Neuronal stem cell (in vitro differentiated cells): ENCODE measurements around the gene COCH.

ENCODE experiments used
- DNase-seq: peaks from one replicate; pipeline ENCODE4 v3.0.0-alpha.2; 2013; ENCODE audit warnings: low spot score
- H2AFZ ChIP-seq: one replicate; pipeline ENCODE4 v1.6.1; 2013; ENCODE audit warnings: mild to moderate bottlenecking, low read length, inconsistent platforms
- H2AK5ac ChIP-seq: 2 replicates; pipeline ENCODE4 v1.6.1; 2013; ENCODE audit warnings: low read depth, mild to moderate bottlenecking, inconsistent platforms, low read length, moderate library complexity, mixed read lengths
- H2BK120ac ChIP-seq: 2 replicates; pipeline ENCODE4 v1.6.1; 2013; ENCODE audit warnings: low read depth, mild to moderate bottlenecking, inconsistent platforms, low read length, moderate library complexity, mixed read lengths
- H2BK12ac ChIP-seq: one replicate; pipeline ENCODE4 v1.6.1; 2013; ENCODE audit warnings: low read length, inconsistent platforms
- H2BK15ac ChIP-seq: 2 replicates; pipeline ENCODE4 v1.6.1; 2013; ENCODE audit warnings: mild to moderate bottlenecking, low read length, inconsistent platforms, mixed read lengths
- H2BK5ac ChIP-seq: one replicate; pipeline ENCODE4 v1.6.1; 2013; ENCODE audit warnings: inconsistent platforms, mild to moderate bottlenecking, low read length, moderate library complexity
- H3K14ac ChIP-seq: one replicate; pipeline ENCODE4 v1.6.1; 2013; ENCODE audit warnings: low read length, inconsistent platforms
- H3K18ac ChIP-seq: 2 replicates; pipeline ENCODE4 v1.6.1; 2013; ENCODE audit warnings: low read length, inconsistent platforms
- H3K23ac ChIP-seq: 2 replicates; pipeline ENCODE4 v1.6.1; 2013; ENCODE audit warnings: low read depth, mild to moderate bottlenecking, mixed read lengths, low read length, inconsistent platforms; ENCODE audit not compliant: poor library complexity
- H3K27ac ChIP-seq: replicated peaks from 3 replicates; pipeline ENCODE4 v1.5.1; 2013; ENCODE audit warnings: low read length, inconsistent platforms
- H3K27me3 ChIP-seq, 3 experiments: 2 replicates each; pipeline ENCODE4 v1.6.1; 2013; ENCODE audit warnings: low read length in 3 of 3, mild to moderate bottlenecking in 2 of 3, inconsistent platforms in 1 of 3, low read depth in 1 of 3, mixed read lengths in 1 of 3, moderate library complexity in 1 of 3; ENCODE audit not compliant: control insufficient read depth in 3 of 3, insufficient read depth in 3 of 3
- H3K36me3 ChIP-seq, 2 donors: replicated peaks in 1 of 2; 2 replicates each; pipeline ENCODE4 v1.6.1; 2013; ENCODE audit warnings: low read length in 2 of 2; ENCODE audit not compliant: control insufficient read depth in 2 of 2, insufficient read depth in 2 of 2
- H3K4ac ChIP-seq: 2 replicates; pipeline ENCODE4 v1.6.1; 2013; ENCODE audit warnings: inconsistent platforms, mild to moderate bottlenecking, low read length, moderate library complexity
- H3K4me1 ChIP-seq, 2 donors: 1 replicate in 1 of 2; 2 replicates in 1 of 2; pipeline ENCODE4 v1.6.1; 2013; ENCODE audit warnings: low read length in 2 of 2, low read depth in 1 of 2; ENCODE audit not compliant: control insufficient read depth in 2 of 2, insufficient read depth in 1 of 2
- H3K4me2 ChIP-seq: one replicate; pipeline ENCODE4 v1.6.1; 2013; ENCODE audit warnings: mild to moderate bottlenecking, low read length, inconsistent platforms; ENCODE audit not compliant: insufficient read depth, poor library complexity, severe bottlenecking
- H3K4me3 ChIP-seq, 2 donors: 2 replicates each; pipeline ENCODE4 v1.5.1; 2013; ENCODE audit warnings: low read length in 2 of 2, mild to moderate bottlenecking in 2 of 2, inconsistent platforms in 1 of 2, moderate library complexity in 1 of 2
- H3K79me1 ChIP-seq: one replicate; pipeline ENCODE4 v1.6.1; 2013; ENCODE audit warnings: low read depth, mild to moderate bottlenecking, inconsistent platforms, low read length, moderate library complexity
- H3K9ac ChIP-seq: one replicate; pipeline ENCODE4 v1.6.1; 2013; ENCODE audit warnings: mild to moderate bottlenecking, low read depth, low read length, inconsistent platforms; ENCODE audit not compliant: poor library complexity
- H3K9me3 ChIP-seq, 2 donors: replicated peaks in 1 of 2; 2 replicates each; pipeline versions ENCODE3 to v1.6.1; 2013; ENCODE audit warnings: low read length in 2 of 2, mild to moderate bottlenecking in 2 of 2, inconsistent platforms in 1 of 2, low read depth in 1 of 2, mixed read lengths in 1 of 2, moderate library complexity in 1 of 2; ENCODE audit not compliant: control insufficient read depth in 2 of 2, insufficient read depth in 1 of 2
- H4K8ac ChIP-seq: one replicate; pipeline ENCODE4 v1.6.1; 2013; ENCODE audit warnings: low read depth, mild to moderate bottlenecking, inconsistent platforms, low read length, moderate library complexity
- H4K91ac ChIP-seq: one replicate; pipeline ENCODE4 v1.6.1; 2013; ENCODE audit warnings: low read length, low read depth, mild to moderate bottlenecking, inconsistent platforms; ENCODE audit not compliant: poor library complexity
- WGBS, 2 donors: extraction: QIAGEN DNeasy Blood & Tissue Kit; methylation state at CpG; one replicate each; pipeline ENCODE4 v1.1.7; 2013; ENCODE audit warnings: missing lambda C conversion rate in 2 of 2, mixed read lengths in 1 of 2; ENCODE audit not compliant: insufficient read length in 2 of 2, insufficient replicate concordance in 1 of 2; ENCODE audit errors: extremely low coverage in 2 of 2; 5-methylcytosine and 5-hydroxymethylcytosine counted together

The COCH gene

GRCh38 chr14:30907659-30908057 is 33.3 kb downstream of the COCH start:
- Histone ChIP-seq H2BK15ac (no peak overlapping the region), H3K18ac (no peak overlapping the region), H3K4me1 (no peaks in the 10 kb centered on the region), H3K4me2 (no peak overlapping the region), H2AFZ (no peak overlapping the region), H2BK12ac (no peak overlapping the region), H4K8ac (no peak overlapping the region), H3K27ac (no peak overlapping the region), H2BK120ac (no peak overlapping the region), H3K36me3 (peaks cover 9 to 86% of the 10 kb centered on the region in 2 donors), H3K23ac (no peak overlapping the region), H2AK5ac (no peak overlapping the region), H3K9me3 (no peaks in the 10 kb centered on the region), H3K9ac (no peak overlapping the region), H3K79me1 (no peaks in the 10 kb centered on the region), H3K4ac (no peak overlapping the region), H2BK5ac (no peak overlapping the region), H4K91ac (no peak overlapping the region), H3K14ac (no peak overlapping the region), H3K4me3 (no peak overlapping the region), H3K27me3 (no peaks in the 10 kb centered on the region)
- no peak for DNase-seq
- WGBS, 2 donors = no CpG with 5 or more reads among the region's 1 CpG

DNA sequence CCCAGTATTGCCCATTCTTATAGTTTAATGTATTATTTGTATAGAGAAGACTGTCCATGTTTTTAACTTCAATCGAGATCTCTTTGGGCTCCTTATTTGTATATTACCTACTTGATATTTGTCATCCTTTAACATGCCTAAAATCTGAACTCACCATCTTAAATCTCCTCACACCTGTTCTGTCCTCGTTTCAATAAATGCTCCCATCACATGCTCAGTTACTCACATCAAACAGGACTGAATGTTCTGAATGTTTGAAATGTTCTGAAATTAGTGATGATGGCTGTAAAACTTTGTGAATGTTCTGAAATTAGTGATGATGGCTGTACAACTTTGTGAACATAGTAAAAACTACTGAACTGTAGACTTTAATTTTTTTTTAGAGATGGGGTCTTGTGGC is 34.5 kb downstream of the COCH start:
- H3K4me2 ChIP-seq = no peak overlapping the region
- H3K4ac ChIP-seq = no peak overlapping the region
- no peaks in the 10 kb centered on the region for H3K4me1 ChIP-seq
- no peak overlapping the region for H2BK15ac ChIP-seq
- no peak overlapping the region for H2AFZ ChIP-seq
- H3K27ac ChIP-seq = no peak overlapping the region
- H3K14ac ChIP-seq = no peak overlapping the region
- no peak for DNase-seq
- no peaks in the 10 kb centered on the region for H3K79me1 ChIP-seq
- H2AK5ac ChIP-seq = no peak overlapping the region
- peaks cover 9 to 75% of the 10 kb centered on the region in 2 donors for H3K36me3 ChIP-seq
- H3K9ac ChIP-seq = no peak overlapping the region
- H3K18ac ChIP-seq = no peak overlapping the region
- H2BK120ac ChIP-seq = no peak overlapping the region
- H2BK5ac ChIP-seq = no peak overlapping the region
- no peak overlapping the region for H2BK12ac ChIP-seq
- H3K23ac ChIP-seq = no peak overlapping the region
- H3K4me3 ChIP-seq = no peak overlapping the region
- WGBS, 2 donors = no CpG with 5 or more reads among the region's 2 CpGs
- no peaks in the 10 kb centered on the region for H3K27me3 ChIP-seq
- no peak overlapping the region for H4K91ac ChIP-seq
- H3K9me3 ChIP-seq = no peaks in the 10 kb centered on the region
- H4K8ac ChIP-seq = no peak overlapping the region

DNA sequence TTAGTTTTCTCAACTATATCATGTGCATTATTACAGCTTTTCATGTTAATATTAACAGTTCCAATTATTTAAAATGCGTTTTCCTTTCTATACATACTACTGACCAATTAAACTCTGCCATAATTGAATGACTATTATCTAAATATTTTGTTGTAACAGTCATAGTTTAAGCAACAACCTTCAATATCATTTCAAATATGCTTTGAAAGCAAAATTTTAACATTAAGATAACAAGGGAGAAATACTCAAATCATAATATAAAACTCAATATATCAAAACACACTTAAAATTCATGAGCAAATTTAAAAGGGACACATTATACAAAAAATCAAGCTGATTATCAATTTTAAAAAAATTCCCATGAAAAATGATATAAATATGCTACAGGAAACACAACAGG is 40.5 kb downstream of the COCH start:
- H3K27ac ChIP-seq = no peak overlapping the region
- H3K9me3 ChIP-seq = no peaks in the 10 kb centered on the region
- H4K8ac ChIP-seq = no peak overlapping the region
- no peak overlapping the region for H2BK5ac ChIP-seq
- H2BK12ac ChIP-seq = no peak overlapping the region
- H3K23ac ChIP-seq = no peak overlapping the region
- no peak overlapping the region for H3K9ac ChIP-seq
- H3K4me1 ChIP-seq = no peaks in the 10 kb centered on the region
- no peak overlapping the region for H3K18ac ChIP-seq
- no peak for DNase-seq
- no peak overlapping the region for H3K4me2 ChIP-seq
- no peak overlapping the region for H3K4me3 ChIP-seq
- no peak overlapping the region for H2AK5ac ChIP-seq
- H3K27me3 ChIP-seq = no peaks in the 10 kb centered on the region
- H3K36me3 ChIP-seq = peaks cover 4 to 45% of the 10 kb centered on the region in 2 donors
- H2BK120ac ChIP-seq = no peak overlapping the region
- H3K79me1 ChIP-seq = no peaks in the 10 kb centered on the region
- WGBS, 2 donors = no CpG with 5 or more reads among the region's 1 CpG
- H3K4ac ChIP-seq = no peak overlapping the region
- no peak overlapping the region for H2BK15ac ChIP-seq
- no peak overlapping the region for H2AFZ ChIP-seq
- no peak overlapping the region for H4K91ac ChIP-seq
- H3K14ac ChIP-seq = no peak overlapping the region

- Histone ChIP-seq H3K9me3 (no peaks in the 10 kb centered on the region), H3K36me3 (peaks cover 4 to 37% of the 10 kb centered on the region in 2 donors), H2BK15ac (no peak overlapping the region), H3K4ac (no peak overlapping the region), H3K4me1 (no peaks in the 10 kb centered on the region), H3K27me3 (no peaks in the 10 kb centered on the region), H2BK120ac (no peak overlapping the region), H2BK12ac (no peak overlapping the region), H3K27ac (no peak overlapping the region), H3K4me2 (no peak overlapping the region), H4K8ac (no peak overlapping the region), H2AK5ac (no peak overlapping the region), H2BK5ac (no peak overlapping the region), H3K23ac (no peak overlapping the region), H3K18ac (no peak overlapping the region), H3K14ac (no peak overlapping the region), H3K9ac (no peak overlapping the region), H3K79me1 (no peaks in the 10 kb centered on the region), H2AFZ (no peak overlapping the region), H4K91ac (no peak overlapping the region), H3K4me3 (no peak overlapping the region)
- DNase-seq = no peak
- no CpG with 5 or more reads among the region's 2 CpGs for WGBS, 2 donors
Measured at GRCh38 chr14:30915596-30915995, 41.2 kb downstream of the COCH start.
